Fibroblast of lung (primary cell): ENCODE results near the gene DR1. TPM values are rescaled to one million over a fixed set of nuclear protein-coding genes. Genes with fewer than 3 reads are reported as not detected.
A peak's percentile ranks its signal among the peaks of the same experiment; 100 is the strongest.

Experiments
- DNase-seq, 2 donors: peaks; one replicate each; pipeline versions ENCODE4 v3.0.0 to v3.0.0-alpha.2; 2010; ENCODE audit warnings: low read depth in 2 of 2
- H2AFZ ChIP-seq: 2 replicates; pipeline ENCODE4 v1.5.1; 2012; ENCODE audit warnings: low read length, control low read depth, inconsistent platforms
- H3K27ac ChIP-seq: 2 replicates; pipeline ENCODE4 v1.5.1; 2011; ENCODE audit warnings: low read length, control low read depth; ENCODE audit not compliant: insufficient read depth
- H3K27me3 ChIP-seq: 2 replicates; pipeline ENCODE4 v1.5.1; 2011; ENCODE audit warnings: mild to moderate bottlenecking, low read length; ENCODE audit not compliant: control insufficient read depth, insufficient read depth
- H3K36me3 ChIP-seq: 2 replicates; pipeline ENCODE4 v1.5.1; 2011; ENCODE audit warnings: low read length; ENCODE audit not compliant: control insufficient read depth, insufficient read depth
- H3K4me1 ChIP-seq: 2 replicates; pipeline ENCODE4 v1.5.1; 2011; ENCODE audit warnings: low read length; ENCODE audit not compliant: control insufficient read depth, insufficient read depth; ENCODE audit errors: extremely low read depth
- H3K4me2 ChIP-seq: 2 replicates; pipeline ENCODE4 v1.5.1; 2011; ENCODE audit warnings: low read length, control low read depth; ENCODE audit not compliant: insufficient read depth; ENCODE audit errors: extremely low read depth
- H3K4me3 ChIP-seq, 4 experiments: fragments of 200-600 bp in 1 of 4; sonication (generic) in 1 of 4; replicated peaks in 1 of 4; 2 replicates each; pipeline ENCODE4 v1.5.1; 2011 to 2016; ENCODE audit warnings: low read length in 4 of 4, low read depth in 3 of 4, mild to moderate bottlenecking in 3 of 4, control low read depth in 2 of 4, inconsistent platforms in 1 of 4, mixed read lengths in 1 of 4; ENCODE audit not compliant: insufficient read depth in 1 of 4; ENCODE audit errors: control extremely low read depth in 1 of 4
- H3K79me2 ChIP-seq: 2 replicates; pipeline ENCODE4 v1.5.1; 2012; ENCODE audit warnings: mild to moderate bottlenecking, low read length, inconsistent platforms; ENCODE audit not compliant: control insufficient read depth, insufficient read depth
- H3K9ac ChIP-seq: 2 replicates; pipeline ENCODE4 v1.5.1; 2011; ENCODE audit warnings: mild to moderate bottlenecking, low read length, control low read depth; ENCODE audit not compliant: insufficient read depth
- H3K9me3 ChIP-seq: 2 replicates; pipeline ENCODE4 v1.5.1; 2012; ENCODE audit warnings: low read depth, low read length; ENCODE audit not compliant: control insufficient read depth, insufficient read depth
- H4K20me1 ChIP-seq: 2 replicates; pipeline ENCODE4 v1.5.1; 2011; ENCODE audit warnings: low read length; ENCODE audit not compliant: control insufficient read depth, insufficient read depth; ENCODE audit errors: extremely low read depth
- EZH2 ChIP-seq: IDR thresholded peaks from 2 replicates; pipeline ENCODE4 v1.5.1; 2012; ENCODE audit warnings: low read length, control low read depth, mild to moderate bottlenecking; ENCODE audit errors: missing control alignments
- polyA minus RNA-seq: library from RNA; depleted of rRNA, polyadenylated mRNA; stranded (reverse); fragments of >200 nt; gene quantifications from 2 replicates; pipeline ENCODE4 v1.2.3, GENCODE V29; 2011; ENCODE audit warnings: low replicate concordance
- polyA plus RNA-seq, 2 donors: library from polyadenylated mRNA; depleted of rRNA in 1 of 2; stranded (reverse) in 1 of 2; unstranded in 1 of 2; fragments of >200 nt; gene quantifications; 2 replicates each; pipeline ENCODE4 v1.2.1, GENCODE V29; 2011 to 2012; ENCODE audit warnings: missing spikeins in 1 of 2
- total RNA-seq: library from RNA; depleted of rRNA; stranded (reverse); fragments of >200 nt; gene quantifications from 2 replicates; pipeline ENCODE4 v1.2.1, GENCODE V29; 2014
- TF ChIP-seq, protein P1 (sequence below), 2 donors: IDR thresholded peaks in 1 of 2; conservative IDR thresholded peaks in 1 of 2; 1 replicate in 1 of 2; 2 replicates in 1 of 2; pipeline ENCODE4 v1.5.1; 2011 to 2012; ENCODE audit warnings: low read length in 2 of 2, control low read depth in 1 of 2, inconsistent platforms in 1 of 2, low read depth in 1 of 2, mild to moderate bottlenecking in 1 of 2

Gene DR1
- 17.2 and 35.0 TPM in 2 replicates for total RNA-seq
- 40.4 and 41.2 TPM in 2 replicates for polyA plus RNA-seq
- 38.6 and 42.7 TPM in 2 replicates for polyA plus RNA-seq (2012)
- polyA minus RNA-seq = 7.3 and 17.3 TPM in 2 replicates

DNA sequence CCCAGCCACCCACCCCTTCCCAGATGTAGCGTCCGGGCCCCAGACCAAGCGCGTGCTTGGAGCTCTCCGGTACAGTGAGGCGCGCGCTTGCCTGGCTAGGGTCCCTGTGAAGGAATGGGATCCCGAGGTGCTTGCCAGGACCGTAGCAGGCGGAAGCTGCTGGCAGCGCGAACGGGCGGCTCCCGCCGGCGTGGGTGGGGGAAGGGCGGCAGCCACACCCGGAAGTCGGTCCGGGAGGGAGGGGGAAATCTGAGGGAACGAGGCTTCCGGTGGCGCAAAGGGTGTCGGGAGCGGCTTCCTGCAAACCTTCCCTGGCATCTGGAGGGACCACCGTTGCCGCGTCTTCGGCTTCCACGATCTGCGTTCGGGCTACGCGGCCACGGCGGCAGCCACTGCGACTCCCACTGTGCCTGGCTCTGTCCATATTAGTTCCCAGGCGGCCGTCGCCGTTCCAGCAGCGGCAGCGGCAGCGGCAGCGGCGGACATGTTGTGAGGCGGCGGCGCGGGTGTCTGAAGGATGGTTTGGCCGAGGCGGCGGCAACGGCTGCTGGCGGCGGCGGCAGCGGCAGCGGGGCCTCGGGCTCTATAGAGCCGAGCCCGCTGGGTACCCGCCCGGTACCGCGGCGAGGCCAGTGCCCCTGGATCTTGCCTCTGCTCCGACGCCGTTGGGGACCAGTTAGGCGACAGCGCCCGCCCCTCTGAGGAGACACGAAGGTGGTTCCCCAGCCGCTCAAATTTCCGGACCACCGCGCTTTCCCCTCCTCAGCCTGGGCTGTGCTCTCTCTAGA, at the start of gene DR1:
TSS of gene DR1 (plus strand) at position 275 of the 788 bp plus-strand sequence. CDS start 739 bp downstream, outside the sequence.
- H3K4me2 ChIP-seq = peak within 1 kb of the TSS; percentile 94
- peak within 1 kb of the TSS; percentile 93 for H3K9ac ChIP-seq
- H3K4me1 ChIP-seq = peaks cover 2% of the 10 kb centered on the region
- TF ChIP-seq EZH2 = no peak
- TF ChIP-seq, protein P1, sequence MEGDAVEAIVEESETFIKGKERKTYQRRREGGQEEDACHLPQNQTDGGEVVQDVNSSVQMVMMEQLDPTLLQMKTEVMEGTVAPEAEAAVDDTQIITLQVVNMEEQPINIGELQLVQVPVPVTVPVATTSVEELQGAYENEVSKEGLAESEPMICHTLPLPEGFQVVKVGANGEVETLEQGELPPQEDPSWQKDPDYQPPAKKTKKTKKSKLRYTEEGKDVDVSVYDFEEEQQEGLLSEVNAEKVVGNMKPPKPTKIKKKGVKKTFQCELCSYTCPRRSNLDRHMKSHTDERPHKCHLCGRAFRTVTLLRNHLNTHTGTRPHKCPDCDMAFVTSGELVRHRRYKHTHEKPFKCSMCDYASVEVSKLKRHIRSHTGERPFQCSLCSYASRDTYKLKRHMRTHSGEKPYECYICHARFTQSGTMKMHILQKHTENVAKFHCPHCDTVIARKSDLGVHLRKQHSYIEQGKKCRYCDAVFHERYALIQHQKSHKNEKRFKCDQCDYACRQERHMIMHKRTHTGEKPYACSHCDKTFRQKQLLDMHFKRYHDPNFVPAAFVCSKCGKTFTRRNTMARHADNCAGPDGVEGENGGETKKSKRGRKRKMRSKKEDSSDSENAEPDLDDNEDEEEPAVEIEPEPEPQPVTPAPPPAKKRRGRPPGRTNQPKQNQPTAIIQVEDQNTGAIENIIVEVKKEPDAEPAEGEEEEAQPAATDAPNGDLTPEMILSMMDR (conservative IDR thresholded peaks at IDR 0.05 in 1 of 2, IDR thresholded peaks at IDR 0.05 in 1 of 2; ENCODE audit: low read depth in 1 of 2, low read length in 2 of 2) = no peak
- H3K36me3 ChIP-seq = no peaks in the 10 kb centered on the region
- H3K27me3 ChIP-seq = no peaks in the 10 kb centered on the region
- H3K9me3 ChIP-seq = no peaks in the 10 kb centered on the region
- peak within 1 kb of the TSS; percentile 98 for H3K27ac ChIP-seq
- peak within 1 kb of the TSS; percentile 82 for H2AFZ ChIP-seq
- H3K79me2 ChIP-seq = peaks cover 53% of the 10 kb centered on the region
- H4K20me1 ChIP-seq = no peaks in the 10 kb centered on the region
- peak; percentile 95 to 96 for DNase-seq
- peak within 1 kb of the TSS; percentile 89 to 98 (median 98) for H3K4me3 ChIP-seq

DNA sequence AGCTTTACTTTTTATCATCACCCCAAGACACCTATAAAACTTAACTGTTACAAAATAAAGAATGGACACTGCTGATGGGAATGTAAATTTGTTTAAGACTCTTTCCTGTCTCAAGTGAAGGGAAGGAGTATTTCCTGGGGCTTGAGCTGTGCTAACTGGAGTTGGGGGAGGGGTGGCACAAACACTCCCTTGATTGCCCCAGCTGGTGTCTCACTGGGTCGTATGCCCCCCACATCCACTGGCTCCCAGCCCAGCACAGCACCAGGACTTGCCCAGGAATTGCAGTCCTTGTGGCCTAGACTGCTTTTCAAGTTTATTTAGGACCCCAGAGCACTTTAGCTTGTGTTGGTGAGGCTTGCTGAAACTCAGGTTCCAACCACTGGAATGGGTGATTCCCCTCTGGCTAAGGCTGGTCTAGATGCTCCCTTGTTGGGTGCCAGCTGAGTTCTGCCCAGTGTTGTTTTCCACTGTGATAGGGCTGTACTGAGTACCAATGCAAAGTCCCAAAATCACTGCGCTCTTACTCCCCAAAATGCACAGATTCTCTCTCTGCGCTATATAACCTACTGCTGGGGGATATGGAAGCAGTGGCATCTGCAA, 49.1 kb upstream of the DR1 start:
- H3K4me1 ChIP-seq = no peaks in the 10 kb centered on the region
- no peaks in the 10 kb centered on the region for H3K36me3 ChIP-seq
- no peak overlapping the region for H3K9ac ChIP-seq
- H3K9me3 ChIP-seq = no peaks in the 10 kb centered on the region
- no peaks in the 10 kb centered on the region for H4K20me1 ChIP-seq
- H3K27me3 ChIP-seq = no peaks in the 10 kb centered on the region
- H3K27ac ChIP-seq = no peak overlapping the region
- no peak for DNase-seq
- H2AFZ ChIP-seq = no peak overlapping the region
- no peak overlapping the region for H3K4me3 ChIP-seq
- H3K79me2 ChIP-seq = no peaks in the 10 kb centered on the region
- H3K4me2 ChIP-seq = no peak overlapping the region
- TF ChIP-seq, protein P1 (conservative IDR thresholded peaks at IDR 0.05 in 1 of 2, IDR thresholded peaks at IDR 0.05 in 1 of 2; ENCODE audit: low read depth in 1 of 2, low read length in 2 of 2) = no peak
- no peak for TF ChIP-seq EZH2

DNA sequence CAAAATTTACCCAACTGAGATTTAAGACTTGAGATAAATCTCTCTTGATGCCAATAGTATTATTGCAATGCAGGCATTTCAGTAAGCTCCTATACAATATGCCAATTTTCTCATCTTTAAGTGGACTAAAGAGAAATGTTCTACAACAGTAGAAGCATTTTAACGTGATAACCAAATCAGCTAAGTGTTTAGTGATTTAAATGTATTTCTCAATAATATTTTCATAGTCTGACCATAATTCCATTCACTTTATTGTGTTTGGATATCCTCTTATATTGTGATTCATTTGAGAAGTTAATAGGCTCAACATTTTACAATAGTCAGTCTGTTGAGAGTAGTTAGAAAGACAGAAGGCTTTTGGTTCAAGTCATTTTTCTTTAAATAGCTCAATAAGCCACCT, 44.6 kb upstream of the DR1 start:
- no peaks in the 10 kb centered on the region for H3K27me3 ChIP-seq
- H3K9me3 ChIP-seq = no peaks in the 10 kb centered on the region
- no peaks in the 10 kb centered on the region for H4K20me1 ChIP-seq
- H3K36me3 ChIP-seq = no peaks in the 10 kb centered on the region
- H3K4me3 ChIP-seq = no peak overlapping the region
- TF ChIP-seq, protein P1 (conservative IDR thresholded peaks at IDR 0.05 in 1 of 2, IDR thresholded peaks at IDR 0.05 in 1 of 2; ENCODE audit: low read depth in 1 of 2, low read length in 2 of 2) = no peak
- no peak for TF ChIP-seq EZH2
- no peak overlapping the region for H2AFZ ChIP-seq
- no peaks in the 10 kb centered on the region for H3K4me1 ChIP-seq
- no peaks in the 10 kb centered on the region for H3K79me2 ChIP-seq
- no peak overlapping the region for H3K9ac ChIP-seq
- DNase-seq = no peak
- no peak overlapping the region for H3K27ac ChIP-seq
- no peak overlapping the region for H3K4me2 ChIP-seq
